Astrocyte (in vitro differentiated cells and primary cell): ENCODE data around the gene PLCB4.

ENCODE experiments used
- CTCF ChIP-seq: IDR thresholded peaks from 2 replicates; pipeline ENCODE4 v1.5.1; 2011; ENCODE audit warnings: low read depth, mild to moderate bottlenecking, inconsistent platforms, low read length, moderate library complexity; ENCODE audit not compliant: insufficient read depth
- EZH2 ChIP-seq: IDR thresholded peaks from 2 replicates; pipeline ENCODE4 v1.6.1; 2012; ENCODE audit warnings: mild to moderate bottlenecking, low read length, inconsistent platforms; ENCODE audit not compliant: insufficient read depth

DNA sequence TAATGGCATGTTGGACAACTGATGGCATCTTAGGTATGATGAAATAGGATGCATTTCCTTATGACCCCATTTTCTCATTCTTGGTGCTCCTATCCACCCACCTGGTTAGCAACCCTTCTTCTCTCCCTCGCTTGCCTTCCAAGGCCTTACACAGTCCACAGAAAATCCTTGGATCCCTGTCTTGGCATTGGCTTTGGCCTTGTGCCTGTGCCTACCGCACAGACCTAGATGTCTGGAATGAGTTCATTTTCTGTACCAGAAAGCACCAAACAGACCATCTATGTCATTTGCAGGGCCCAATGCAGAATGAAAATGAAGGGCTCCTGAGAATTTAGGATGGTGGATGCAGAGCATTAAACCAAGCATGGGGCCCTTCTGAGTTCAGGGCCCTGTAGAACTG is 346.5 kb downstream of the PLCB4 start:
- TF ChIP-seq CTCF (no peak), EZH2 (no peak)
